OCI-LY7 (cell line): ENCODE data around the gene RTL1.

Source experiments
- CTCF ChIP-seq: fragments of 200-600 bp; sonication (generic); conservative IDR thresholded peaks from 2 replicates; pipeline ENCODE4 v1.5.1; 2014; ENCODE audit warnings: mild to moderate bottlenecking, antibody characterized with exemption, low read length, moderate library complexity, mixed read lengths
- EZH2phosphoT487 ChIP-seq: fragments of 200-600 bp; sonication (generic); IDR thresholded peaks from 2 replicates; pipeline ENCODE4 v1.6.1; 2018; ENCODE audit warnings: low read depth, borderline replicate concordance, mild to moderate bottlenecking, mixed run types, antibody characterized with exemption, low read length, moderate library complexity, mixed read lengths

DNA sequence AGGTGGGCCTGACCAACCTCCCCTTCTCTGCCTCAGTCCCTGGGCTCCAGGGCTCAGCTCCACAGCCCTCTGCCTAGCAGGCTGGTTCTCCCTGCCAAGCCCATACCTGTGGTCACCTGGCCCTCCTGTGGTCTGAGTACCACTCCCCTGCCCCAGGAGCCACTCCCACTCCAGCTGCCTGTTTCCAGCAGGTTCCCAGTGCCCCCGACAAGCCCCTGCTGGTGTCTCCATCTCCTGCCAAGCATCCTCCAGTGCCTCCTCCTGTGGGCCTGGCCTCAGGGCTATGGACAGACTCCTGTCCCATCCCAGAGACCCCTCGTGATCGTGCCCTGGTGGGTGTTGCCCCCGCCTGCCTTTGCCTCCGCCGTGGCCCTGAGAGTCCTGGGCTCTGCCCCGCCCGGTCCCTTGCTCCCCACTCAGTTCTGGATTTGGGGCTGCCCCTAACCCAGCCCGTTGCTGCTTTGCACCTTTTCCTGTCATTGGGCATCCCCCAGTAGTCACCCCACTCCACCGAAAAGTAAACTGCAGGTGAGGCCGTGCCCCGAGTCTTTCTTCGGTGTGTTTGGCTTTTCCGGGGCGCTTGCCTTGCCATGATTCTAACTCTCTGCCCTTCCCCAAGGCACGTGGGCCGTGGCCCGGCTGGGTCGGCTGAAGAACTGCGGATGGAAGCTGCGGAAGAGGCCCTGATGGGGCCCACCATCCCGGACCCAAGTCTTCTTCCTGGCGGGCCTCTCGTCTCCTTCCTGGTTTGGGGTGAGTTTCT is 67.8 kb downstream of the RTL1 start:
- TF ChIP-seq EZH2phosphoT487 (no peak), CTCF (no peak)
